CD8-positive, alpha-beta memory T cell (primary cell): ENCODE measurements around the gene HECTD4. TPM values are rescaled to one million over a fixed set of nuclear protein-coding genes. Genes with fewer than 3 reads are reported as not detected.
"Not testable (repeated sequence)": the region's sequence is repeated elsewhere in the genome, so short reads cannot be mapped to it uniquely, and the experiment has no call there.

Experiments
- CTCF ChIA-PET: fragments of 350-600 bp; sonication (Branson Sonifier 250); formaldehyde crosslinking; loops from one replicate; lab custom pipeline; 2021; ENCODE audit warnings: antibody characterized with exemption; lab: Charles Lee
- POLR2A ChIA-PET: fragments of 350-600 bp; sonication (Branson Sonifier 250); formaldehyde crosslinking; loops from one replicate; lab custom pipeline; 2021; ENCODE audit warnings: antibody characterized with exemption; lab: Charles Lee
- DNase-seq, 5 donors: peaks; one replicate each; pipeline versions ENCODE4 v3.0.0 to v3.0.0-alpha.2; 2020 to 2022; ENCODE audit warnings: mixed read lengths in 1 of 5
- H3K27ac ChIP-seq: one replicate; pipeline ENCODE4 v1.7.0; 2013; ENCODE audit warnings: low read depth, mild to moderate bottlenecking, low read length, moderate library complexity
- H3K27me3 ChIP-seq: 2 replicates; pipeline ENCODE4 v1.7.0; 2013; ENCODE audit warnings: low read length, mild to moderate bottlenecking; ENCODE audit not compliant: insufficient read depth, poor library complexity, severe bottlenecking
- H3K36me3 ChIP-seq: 2 replicates; pipeline ENCODE4 v1.7.0; 2013; ENCODE audit warnings: mild to moderate bottlenecking, low read length, moderate library complexity; ENCODE audit not compliant: insufficient read depth
- H3K4me1 ChIP-seq: 2 replicates; pipeline ENCODE4 v1.7.0; 2013; ENCODE audit warnings: mild to moderate bottlenecking, low read length, moderate library complexity; ENCODE audit not compliant: insufficient read depth
- H3K4me3 ChIP-seq: 2 replicates; pipeline ENCODE4 v1.7.0; 2013; ENCODE audit warnings: mild to moderate bottlenecking, low read length
- H3K9me3 ChIP-seq: 2 replicates; pipeline ENCODE4 v1.7.0; 2013; ENCODE audit warnings: mild to moderate bottlenecking, low read length
- H3K27ac Mint-ChIP-seq, 8 donors: one replicate each; pipeline ENCODE4 v1.8.0; 2020 to 2021; ENCODE audit warnings: mixed read lengths in 8 of 8, mild to moderate bottlenecking in 6 of 8, inconsistent platforms in 3 of 8, moderate library complexity in 3 of 8
- H3K27me3 Mint-ChIP-seq, 2 donors: one replicate each; pipeline ENCODE4 v1.8.0; 2020 to 2021; ENCODE audit warnings: mixed read lengths in 2 of 2, mild to moderate bottlenecking in 1 of 2, moderate library complexity in 1 of 2
- H3K36me3 Mint-ChIP-seq, 3 donors: one replicate each; pipeline ENCODE4 v1.8.0; 2020 to 2021; ENCODE audit warnings: mixed read lengths in 3 of 3, inconsistent platforms in 1 of 3, mild to moderate bottlenecking in 1 of 3
- H3K4me1 Mint-ChIP-seq, 3 donors: one replicate each; pipeline ENCODE4 v1.8.0; 2020 to 2021; ENCODE audit warnings: mixed read lengths in 3 of 3, inconsistent platforms in 1 of 3, mild to moderate bottlenecking in 1 of 3
- H3K4me3 Mint-ChIP-seq, 7 donors: one replicate each; pipeline ENCODE4 v1.8.0; 2020 to 2021; ENCODE audit warnings: mixed read lengths in 7 of 7, mild to moderate bottlenecking in 6 of 7, moderate library complexity in 4 of 7, inconsistent platforms in 2 of 7
- H3K9me3 Mint-ChIP-seq, 5 donors: one replicate each; pipeline ENCODE4 v1.8.0; 2020 to 2022; ENCODE audit warnings: mixed read lengths in 5 of 5, mild to moderate bottlenecking in 3 of 5, moderate library complexity in 2 of 5, inconsistent platforms in 1 of 5
- polyA plus RNA-seq: library from polyadenylated mRNA; unstranded; fragments of 300-500 nt; fragmentation: Illumina TruSeq; gene quantifications from one replicate; pipeline ENCODE4 v1.2.3, GENCODE V29; 2021
- total RNA-seq, 2 experiments: library from RNA; stranded (reverse); gene quantifications; one replicate each; pipeline ENCODE4 v1.2.3, GENCODE V29; 2021

Gene HECTD4
- total and polyA plus RNA-seq, 3 experiments from 2014 or later, result 3.1 to 32.8 (median 29.7) TPM

GRCh38 chr12:112347581-112347982 lies 34.6 kb downstream of the HECTD4 start:
- ChIA-PET POLR2A (no interaction called here), CTCF (no interaction called here)
- no peak overlapping the region for H3K4me3 ChIP-seq
- H3K27ac ChIP-seq, result no peak overlapping the region
- no peaks in the 10 kb centered on the region for H3K4me1 ChIP-seq
- H3K36me3 ChIP-seq, result no peaks in the 10 kb centered on the region
- no peaks in the 10 kb centered on the region for H3K27me3 Mint-ChIP-seq
- H3K36me3 Mint-ChIP-seq, result no peaks in the 10 kb centered on the region
- H3K4me1 Mint-ChIP-seq, result peaks cover 38 to 66% (median 39%) of the 10 kb centered on the region in 3 donors
- H3K9me3 Mint-ChIP-seq, result no peaks in the 10 kb centered on the region
- no peak for DNase-seq
- H3K27me3 ChIP-seq, result no peaks in the 10 kb centered on the region
- H3K9me3 ChIP-seq, result no peaks in the 10 kb centered on the region
- H3K27ac Mint-ChIP-seq, result peak overlapping the region in 1 of 8 donors; percentile 7
- H3K4me3 Mint-ChIP-seq, result no peak overlapping the region

DNA sequence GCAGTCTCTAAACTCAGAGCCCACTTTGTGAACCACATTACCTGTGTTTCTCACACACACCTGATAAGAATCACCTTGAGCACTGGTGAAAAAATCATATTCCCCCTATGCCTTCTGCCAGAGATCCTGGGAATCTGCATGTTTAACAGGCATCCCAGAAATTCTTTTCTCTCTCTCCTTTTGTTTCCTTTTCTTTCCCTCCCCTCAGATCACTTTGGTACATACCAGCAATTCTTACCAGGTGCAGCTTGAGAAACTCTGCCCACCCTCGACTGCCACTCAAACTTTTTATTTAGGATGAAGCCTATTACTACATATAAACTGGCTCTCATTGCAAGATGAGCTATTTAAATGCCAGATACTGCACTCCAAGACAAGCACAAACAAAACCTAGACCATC lies 36.0 kb downstream of the HECTD4 start:
- Mint-ChIP-seq H3K27ac (peak overlapping the region in 2 of 8 donors; percentile 2 to 84), H3K9me3 (no peaks in the 10 kb centered on the region), H3K4me3 (peak overlapping the region in 3 of 7 donors; percentile 4 to 20 (median 6)), H3K27me3 (no peaks in the 10 kb centered on the region), H3K36me3 (no peaks in the 10 kb centered on the region), H3K4me1 (peaks cover 40 to 67% (median 44%) of the 10 kb centered on the region in 3 donors)
- CTCF ChIA-PET, result interaction anchor here (1.2 kb wide), 1 partner anchor 78 kb away, joined by 3 read pairs; no protein-coding TSS in a partner anchor
- no peaks in the 10 kb centered on the region for H3K36me3 ChIP-seq
- POLR2A ChIA-PET, result no interaction called here
- no peak for DNase-seq
- no peaks in the 10 kb centered on the region for H3K4me1 ChIP-seq
- no peak overlapping the region for H3K4me3 ChIP-seq
- H3K27ac ChIP-seq, result no peak overlapping the region
- no peaks in the 10 kb centered on the region for H3K9me3 ChIP-seq
- H3K27me3 ChIP-seq, result no peaks in the 10 kb centered on the region

- ChIA-PET POLR2A (interaction anchor here (0.5 kb wide), 1 partner anchor 11 kb away, joined by 3 read pairs; no protein-coding TSS in a partner anchor), CTCF (no interaction called here)
- Histone ChIP-seq H3K27ac (no peak overlapping the region), H3K9me3 (no peaks in the 10 kb centered on the region), H3K27me3 (no peaks in the 10 kb centered on the region), H3K4me3 (no peak overlapping the region), H3K4me1 (no peaks in the 10 kb centered on the region), H3K36me3 (no peaks in the 10 kb centered on the region)
- no peak overlapping the region for H3K4me3 Mint-ChIP-seq
- no peaks in the 10 kb centered on the region for H3K9me3 Mint-ChIP-seq
- H3K36me3 Mint-ChIP-seq, result no peaks in the 10 kb centered on the region
- no peaks in the 10 kb centered on the region for H3K27me3 Mint-ChIP-seq
- no peak for DNase-seq
- peaks cover 38 to 69% (median 38%) of the 10 kb centered on the region in 3 donors for H3K4me1 Mint-ChIP-seq
- H3K27ac Mint-ChIP-seq, result peak overlapping the region in 3 of 8 donors; percentile 1 to 75 (median 8)
Observed at GRCh38 chr12:112344220-112344619, 38.0 kb downstream of the HECTD4 start.

GRCh38 chr12:112342587-112342986 lies 39.6 kb downstream of the HECTD4 start:
- CTCF ChIA-PET, result no interaction called here

DNA sequence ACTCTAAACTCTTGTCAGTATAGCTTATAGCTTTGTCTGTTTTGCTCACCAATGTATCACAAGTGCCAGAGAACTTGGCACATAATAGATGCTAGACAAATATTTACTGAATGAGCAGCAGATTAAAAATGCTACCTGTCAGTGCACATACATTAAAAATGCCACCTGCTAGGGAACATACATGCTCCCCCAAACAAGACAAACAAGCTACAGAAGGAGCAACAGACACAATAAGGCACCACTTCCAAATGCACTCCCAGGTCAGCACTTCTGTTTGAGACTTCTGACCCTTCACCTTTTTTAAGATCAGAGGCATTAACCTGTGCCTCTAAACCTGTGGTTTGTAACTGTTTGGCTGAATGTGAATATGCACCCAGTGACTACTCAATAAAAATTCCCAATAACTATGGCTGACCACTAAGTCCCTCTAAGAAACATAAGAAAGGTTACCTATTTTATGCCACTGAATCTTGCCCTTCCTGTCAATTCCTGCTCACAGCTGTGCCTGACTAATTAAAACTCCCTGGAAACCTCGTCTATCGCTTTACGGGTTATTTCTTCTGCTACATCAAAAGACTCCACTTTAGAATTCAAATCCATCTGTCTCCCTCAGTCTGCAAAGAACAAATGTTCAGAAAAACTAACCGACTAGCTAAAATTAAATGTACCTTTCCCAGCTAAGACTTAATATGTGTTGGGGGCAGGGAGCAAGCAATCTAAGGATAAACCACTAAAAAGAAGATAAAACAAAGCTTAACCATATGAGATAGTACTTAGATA lies 41.0 kb downstream of the HECTD4 start:
- H3K36me3 Mint-ChIP-seq, result peaks cover 0 to 4% (median 0%) of the 10 kb centered on the region in 3 donors
- H3K27ac Mint-ChIP-seq, result peak overlapping the region in 3 of 8 donors; percentile 8 to 24 (median 8)
- Histone ChIP-seq H3K9me3 (no peaks in the 10 kb centered on the region), H3K36me3 (no peaks in the 10 kb centered on the region), H3K27ac (no peak overlapping the region), H3K27me3 (no peaks in the 10 kb centered on the region), H3K4me1 (no peaks in the 10 kb centered on the region), H3K4me3 (no peak overlapping the region)
- CTCF ChIA-PET, result interaction anchor here (0.6 to 1.1 kb wide), 2 partner anchors 148 to 347 kb away, joined by 3 read pairs; no protein-coding TSS in a partner anchor
- H3K27me3 Mint-ChIP-seq, result no peaks in the 10 kb centered on the region
- no peak overlapping the region for H3K4me3 Mint-ChIP-seq
- H3K4me1 Mint-ChIP-seq, result peaks cover 31 to 79% (median 54%) of the 10 kb centered on the region in 3 donors
- DNase-seq, result no peak
- no peaks in the 10 kb centered on the region for H3K9me3 Mint-ChIP-seq
- POLR2A ChIA-PET, result no interaction called here

More at GRCh38 chr12:112342587-112342986, 39.6 kb downstream of the HECTD4 start:
- Mint-ChIP-seq H3K36me3 (peaks cover 0 to 4% (median 0%) of the 10 kb centered on the region in 3 donors), H3K4me3 (no peak overlapping the region), H3K9me3 (no peaks in the 10 kb centered on the region), H3K27me3 (no peaks in the 10 kb centered on the region), H3K27ac (peak overlapping the region in 1 of 8 donors; percentile 33), H3K4me1 (peaks cover 35 to 79% (median 49%) of the 10 kb centered on the region in 3 donors)
- POLR2A ChIA-PET, result no interaction called here
- H3K27ac ChIP-seq, result no peak overlapping the region
- DNase-seq, result no peak
- H3K27me3 ChIP-seq, result no peaks in the 10 kb centered on the region
- H3K4me3 ChIP-seq, result no peak overlapping the region
- H3K9me3 ChIP-seq, result no peaks in the 10 kb centered on the region
- H3K36me3 ChIP-seq, result no peaks in the 10 kb centered on the region
- H3K4me1 ChIP-seq, result no peaks in the 10 kb centered on the region

DNA sequence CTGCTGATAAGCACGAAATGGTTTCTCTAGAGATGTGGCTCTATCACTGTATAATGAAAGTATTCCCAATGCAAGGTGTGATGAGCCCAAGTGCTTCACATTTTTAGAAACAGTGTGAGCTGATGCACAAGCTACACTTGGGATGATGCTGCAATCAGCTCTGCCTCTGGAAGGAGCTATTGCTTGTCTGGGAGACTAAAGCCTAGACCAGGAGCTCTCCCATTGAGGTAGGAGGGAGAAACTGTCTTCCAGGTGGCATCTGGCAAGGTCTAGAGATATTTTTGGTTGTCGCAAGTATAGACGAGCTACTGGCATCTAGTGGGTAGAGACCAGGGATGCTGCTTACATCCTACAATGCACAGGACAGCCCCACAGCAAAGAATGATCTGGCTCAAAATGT lies 42.0 kb downstream of the HECTD4 start:
- no peak overlapping the region for H3K27ac ChIP-seq
- CTCF ChIA-PET, result no interaction called here
- no peaks in the 10 kb centered on the region for H3K4me1 ChIP-seq
- Mint-ChIP-seq H3K36me3 (peaks cover 0 to 5% (median 0%) of the 10 kb centered on the region in 3 donors), H3K4me1 (peaks cover 21 to 69% (median 46%) of the 10 kb centered on the region in 3 donors), H3K27me3 (no peaks in the 10 kb centered on the region), H3K27ac (no peak overlapping the region), H3K9me3 (no peaks in the 10 kb centered on the region), H3K4me3 (no peak overlapping the region)
- no peak overlapping the region for H3K4me3 ChIP-seq
- POLR2A ChIA-PET, result no interaction called here
- no peaks in the 10 kb centered on the region for H3K27me3 ChIP-seq
- no peaks in the 10 kb centered on the region for H3K36me3 ChIP-seq
- DNase-seq, result no peak
- H3K9me3 ChIP-seq, result no peaks in the 10 kb centered on the region

- POLR2A ChIA-PET, result interaction anchor here (0.6 kb wide), 1 partner anchor 139 kb away, joined by 7 read pairs; no protein-coding TSS in a partner anchor
- H3K27me3 ChIP-seq, H3K4me1 ChIP-seq, DNase-seq, H3K9me3 Mint-ChIP-seq, CTCF ChIA-PET, H3K27ac ChIP-seq, H3K27me3 Mint-ChIP-seq, H3K9me3 ChIP-seq, H3K4me3 ChIP-seq, H3K4me3 Mint-ChIP-seq, H3K36me3 Mint-ChIP-seq, H3K36me3 ChIP-seq: not testable (repeated sequence)
- peaks cover 4 to 38% (median 31%) of the 10 kb centered on the region in 3 donors for H3K4me1 Mint-ChIP-seq
- H3K27ac Mint-ChIP-seq, result peak overlapping the region in 1 of 8 donors; percentile 33
Observed at GRCh38 chr12:112334999-112335398, 47.2 kb downstream of the HECTD4 start.

- POLR2A ChIA-PET, result no interaction called here
- Histone ChIP-seq H3K9me3 (no peaks in the 10 kb centered on the region), H3K4me1 (no peaks in the 10 kb centered on the region), H3K36me3 (no peaks in the 10 kb centered on the region), H3K27ac (no peak overlapping the region), H3K27me3 (no peaks in the 10 kb centered on the region), H3K4me3 (no peak overlapping the region)
- no peak overlapping the region for H3K4me3 Mint-ChIP-seq
- CTCF ChIA-PET, result no interaction called here
- H3K27ac Mint-ChIP-seq, result no peak overlapping the region
- no peaks in the 10 kb centered on the region for H3K9me3 Mint-ChIP-seq
- no peaks in the 10 kb centered on the region for H3K27me3 Mint-ChIP-seq
- peaks cover 0 to 6% (median 1%) of the 10 kb centered on the region in 3 donors for H3K36me3 Mint-ChIP-seq
- no peak for DNase-seq
- peaks cover 4 to 23% (median 21%) of the 10 kb centered on the region in 3 donors for H3K4me1 Mint-ChIP-seq
Observed at GRCh38 chr12:112333019-112333418, 49.2 kb downstream of the HECTD4 start.
